SK-N-SH treated with all-trans-retinoic acid at 6 μM for 48 hours (cell line): ENCODE results near the gene KIAA1217.

Source experiments
- ARNTL ChIP-seq: fragments of 450-650 bp; formaldehyde crosslinking; IDR thresholded peaks from 2 replicates; pipeline ENCODE4 v1.5.0; 2020; ENCODE audit warnings: low read depth, mild to moderate bottlenecking, moderate library complexity, borderline replicate concordance
- CSRNP3 ChIP-seq: fragments of 250-450 bp; sonication (Bioruptor Pico); IDR thresholded peaks from 2 replicates; pipeline ENCODE4 v1.5.1; 2021; ENCODE audit warnings: mild to moderate bottlenecking, moderate library complexity
- TOX ChIP-seq: fragments of 250-450 bp; sonication (Bioruptor Pico); IDR thresholded peaks from 2 replicates; pipeline ENCODE4 v1.8.0; 2021; ENCODE audit warnings: mild to moderate bottlenecking, moderate library complexity, borderline replicate concordance

- TF ChIP-seq TOX (CRISPR knock-in tag): no peak
- TF ChIP-seq ARNTL (CRISPR knock-in tag): no peak
- TF ChIP-seq CSRNP3 (CRISPR knock-in tag): no peak
Measured at GRCh38 chr10:24215603-24216002, 6.7 kb downstream of the KIAA1217 start.
